ENCODE results near the gene ECE1. TPM values are rescaled to one million over a fixed set of nuclear protein-coding genes. Genes with fewer than 3 reads are reported as not detected.

Gene ECE1
- total and polyA plus RNA-seq, 2 of the 8 experiments (the other 6 are each of a cell fraction or from before 2014, with no cell fraction given), result 21.4 to 36.8 TPM

DNA sequence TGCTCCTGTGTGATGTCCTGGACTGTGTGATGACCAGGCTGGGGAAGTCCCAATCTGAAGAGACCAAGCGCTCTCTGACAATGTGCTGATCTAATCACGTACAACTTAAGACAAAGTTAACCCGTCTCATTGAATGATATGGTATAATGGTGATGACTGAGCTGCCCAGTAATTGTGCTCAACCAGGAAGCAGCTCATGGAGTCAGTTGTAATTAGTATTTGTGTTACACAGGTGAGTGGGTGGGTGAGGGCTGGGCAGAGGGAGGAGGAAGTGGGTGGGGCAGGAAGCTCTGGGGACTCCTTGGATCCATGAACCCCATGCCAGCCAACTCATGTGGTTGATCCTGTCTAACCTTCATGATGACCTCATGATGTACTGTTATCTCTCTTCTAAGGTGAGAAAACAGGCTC is 8.7 kb upstream of the ECE1 start:
- no peak for FAIRE-seq
- CTCF ChIA-PET (ENCODE audit: partially characterized antibody), result interaction anchor here (0.8 to 8.0 kb wide), 10 partner anchors 9 to 70 kb away, joined by 3 to 73 read pairs (median 6); no protein-coding TSS in a partner anchor
- no peak for TF ChIP-seq ASH2L (IDR thresholded peaks at IDR 0.05; ENCODE audit: low read length)
- no peak for TF ChIP-seq POLR2A (IDR thresholded peaks at IDR 0.05; ENCODE audit: control extremely low read depth in 1 of 2, low read depth in 2 of 2, low read length in 2 of 2)
- no peak for TF ChIP-seq JUND (IDR thresholded peaks at IDR 0.05; ENCODE audit: low read length)
- TF ChIP-seq SIX5 (IDR thresholded peaks at IDR 0.05; ENCODE audit: low read depth, low read length), result no peak
- TF ChIP-seq, protein P1, sequence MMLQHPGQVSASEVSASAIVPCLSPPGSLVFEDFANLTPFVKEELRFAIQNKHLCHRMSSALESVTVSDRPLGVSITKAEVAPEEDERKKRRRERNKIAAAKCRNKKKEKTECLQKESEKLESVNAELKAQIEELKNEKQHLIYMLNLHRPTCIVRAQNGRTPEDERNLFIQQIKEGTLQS (IDR thresholded peaks at IDR 0.05; ENCODE audit: insufficient read depth, low read depth, low read length), result no peak
- no peak for TF ChIP-seq TAF7 (optimal IDR thresholded peaks at IDR 0.05; ENCODE audit: borderline replicate concordance, low read depth, low read length)
- TF ChIP-seq EGR1 (IDR thresholded peaks at IDR 0.05; ENCODE audit: borderline replicate concordance, low read depth, low read length), result no peak
- no peak for TF ChIP-seq KDM4A (IDR thresholded peaks at IDR 0.05; ENCODE audit: low read depth, low read length, severe bottlenecking)
- TF ChIP-seq KDM1A (IDR thresholded peaks at IDR 0.05; ENCODE audit: borderline replicate concordance, low read length), result no peak
- no peak for TF ChIP-seq EZH2 (IDR thresholded peaks at IDR 0.05; ENCODE audit: low read depth, low read length, severe bottlenecking)
- no peak for TF ChIP-seq NANOG (IDR thresholded peaks at IDR 0.05; ENCODE audit: insufficient read depth, low read depth, low read length, poor library complexity, severe bottlenecking)
- no peak for TF ChIP-seq SUZ12 (IDR thresholded peaks at IDR 0.05; ENCODE audit: low read length)
- TF ChIP-seq SP1 (IDR thresholded peaks at IDR 0.05; ENCODE audit: low read depth, low read length), result no peak
- no peak for TF ChIP-seq SRF (IDR thresholded peaks at IDR 0.05; ENCODE audit: low read depth, low read length)
- TF ChIP-seq, protein P2, sequence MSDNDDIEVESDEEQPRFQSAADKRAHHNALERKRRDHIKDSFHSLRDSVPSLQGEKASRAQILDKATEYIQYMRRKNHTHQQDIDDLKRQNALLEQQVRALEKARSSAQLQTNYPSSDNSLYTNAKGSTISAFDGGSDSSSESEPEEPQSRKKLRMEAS (IDR thresholded peaks at IDR 0.05), result no peak

More for the DNA sequence above, 8.7 kb upstream of the ECE1 start:
- DNase-seq (ENCODE audit: low read depth in 1 of 2, low spot score in 2 of 2), result no peak
- Histone ChIP-seq H4K8ac (ENCODE audit: extremely low read depth, insufficient read depth, low read length) (no peak overlapping the region), H4K5ac (ENCODE audit: insufficient read length, low read depth, low read length) (no peak overlapping the region), H3K23ac (ENCODE audit: insufficient read length) (no peak overlapping the region), H2BK15ac (ENCODE audit: low read length) (no peak overlapping the region), H2AK5ac (ENCODE audit: low read depth, low read length) (no peak overlapping the region), H3K9ac (replicated peaks in 1 of 4; ENCODE audit: extremely low read depth in 1 of 4, low read depth in 3 of 4, low read length in 3 of 4) (no peak overlapping the region), H3K23me2 (ENCODE audit: low read depth, low read length) (no peaks in the 10 kb centered on the region), H4K20me1 (replicated peaks in 1 of 2; ENCODE audit: control insufficient read depth in 1 of 2, insufficient read depth in 2 of 2, low read length in 2 of 2) (peaks cover 0 to 3% of the 10 kb centered on the region in 2 experiments), H3K18ac (ENCODE audit: extremely low read depth, low read length) (no peak overlapping the region), H2BK12ac (ENCODE audit: low read depth, low read length) (no peak overlapping the region), H3K79me1 (ENCODE audit: low read depth, low read length) (peaks cover 4% of the 10 kb centered on the region), H4K91ac (replicated peaks; ENCODE audit: insufficient read length, low read length) (no peak overlapping the region), H2BK5ac (ENCODE audit: low read depth, low read length) (no peak overlapping the region), H3K4me3 (ENCODE audit: extremely low read depth in 1 of 4, insufficient read depth in 2 of 4, low read depth in 3 of 4, low read length in 4 of 4) (no peak overlapping the region), H3K56ac (replicated peaks; ENCODE audit: insufficient read length, low read depth, low read length) (no peak overlapping the region), H2BK20ac (ENCODE audit: low read length) (no peak overlapping the region), H3K36me3 (ENCODE audit: control insufficient read depth in 2 of 4, insufficient read depth in 4 of 4, low read length in 3 of 4) (no peaks in the 10 kb centered on the region), H3K4me2 (ENCODE audit: insufficient read depth in 1 of 2, low read depth in 2 of 2, low read length in 2 of 2) (no peak overlapping the region), H3K4me1 (replicated peaks in 1 of 4; ENCODE audit: control insufficient read depth in 3 of 4, insufficient read depth in 4 of 4, low read length in 3 of 4) (peaks cover 0 to 10% (median 5%) of the 10 kb centered on the region in 4 experiments; a peak in 5 of 7 replicates), H3K79me2 (ENCODE audit: control insufficient read depth in 1 of 2, insufficient read depth in 2 of 2, low read length in 2 of 2) (no peaks in the 10 kb centered on the region), H3K14ac (ENCODE audit: insufficient read length) (no peak overlapping the region), H2BK120ac (replicated peaks; ENCODE audit: low read depth, low read length) (no peak overlapping the region), H3K9me3 (ENCODE audit: insufficient read depth in 2 of 2, low read depth in 1 of 2, low read length in 1 of 2) (no peaks in the 10 kb centered on the region), H3K4ac (replicated peaks; ENCODE audit: insufficient read length, low read depth, low read length) (no peak overlapping the region), H3K27me3 (replicated peaks in 1 of 4; ENCODE audit: control insufficient read depth in 3 of 4, extremely low read depth in 1 of 4, insufficient read depth in 3 of 4, low read length in 3 of 4) (no peaks in the 10 kb centered on the region), H2AFZ (ENCODE audit: low read length) (no peak overlapping the region), H3K27ac (ENCODE audit: low read depth, low read length) (no peak overlapping the region)
- 89% methylated on average over 3 of the region's 3 CpGs; no CpG with 5 or more reads in 1 of the 2 experiments for WGBS, 2 experiments (ENCODE audit: extremely low coverage in 1 of 2, insufficient coverage in 1 of 2, insufficient read length in 1 of 2, insufficient replicate concordance in 2 of 2, low coverage in 1 of 2, low lambda C conversion rate in 2 of 2, missing lambda C conversion rate in 1 of 2)
- POLR2A ChIA-PET (ENCODE audit: partially characterized antibody), result no interaction called here
